Measurements from ENCODE around the gene EPAS1.

Gene EPAS1

DNA sequence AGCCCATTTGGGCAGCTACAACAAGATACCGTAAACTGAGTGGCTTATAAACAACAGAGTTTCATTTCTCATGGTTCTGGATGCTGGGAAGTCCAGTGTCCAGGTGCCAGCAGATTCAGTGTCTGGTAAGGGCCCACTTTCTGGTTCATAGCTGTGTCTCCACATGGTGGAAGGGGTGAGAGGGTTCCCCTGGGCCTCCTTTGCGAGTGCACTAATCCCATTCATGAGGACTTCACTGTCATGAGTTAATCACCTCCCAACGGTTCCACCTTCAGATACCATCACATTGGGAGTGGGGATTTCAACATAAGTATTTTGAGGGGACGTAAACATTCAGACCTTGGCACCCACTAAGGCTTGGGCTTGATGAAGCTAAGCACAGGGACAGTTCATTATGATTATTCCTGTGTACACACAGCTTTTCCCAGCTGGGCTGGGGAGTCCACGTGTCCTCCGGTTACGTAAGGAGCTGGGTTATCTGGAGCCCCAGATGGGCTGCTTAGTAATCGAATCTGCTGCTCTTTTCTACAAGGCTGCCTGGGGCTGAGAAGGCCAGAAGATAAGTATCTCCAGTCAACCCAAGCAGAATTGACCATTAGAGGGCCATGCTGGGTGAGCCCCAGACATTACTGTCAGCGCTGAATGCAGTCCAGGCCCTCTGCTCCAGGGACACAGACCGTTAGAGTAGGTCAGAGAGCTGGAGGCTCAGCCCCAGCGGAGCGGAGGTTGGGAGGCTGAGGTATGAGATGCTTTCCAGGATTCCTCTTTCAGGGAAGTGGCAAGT lies 42.7 kb downstream of the EPAS1 start:
- no peak for DNase-seq (ENCODE audit: low spot score)

DNA sequence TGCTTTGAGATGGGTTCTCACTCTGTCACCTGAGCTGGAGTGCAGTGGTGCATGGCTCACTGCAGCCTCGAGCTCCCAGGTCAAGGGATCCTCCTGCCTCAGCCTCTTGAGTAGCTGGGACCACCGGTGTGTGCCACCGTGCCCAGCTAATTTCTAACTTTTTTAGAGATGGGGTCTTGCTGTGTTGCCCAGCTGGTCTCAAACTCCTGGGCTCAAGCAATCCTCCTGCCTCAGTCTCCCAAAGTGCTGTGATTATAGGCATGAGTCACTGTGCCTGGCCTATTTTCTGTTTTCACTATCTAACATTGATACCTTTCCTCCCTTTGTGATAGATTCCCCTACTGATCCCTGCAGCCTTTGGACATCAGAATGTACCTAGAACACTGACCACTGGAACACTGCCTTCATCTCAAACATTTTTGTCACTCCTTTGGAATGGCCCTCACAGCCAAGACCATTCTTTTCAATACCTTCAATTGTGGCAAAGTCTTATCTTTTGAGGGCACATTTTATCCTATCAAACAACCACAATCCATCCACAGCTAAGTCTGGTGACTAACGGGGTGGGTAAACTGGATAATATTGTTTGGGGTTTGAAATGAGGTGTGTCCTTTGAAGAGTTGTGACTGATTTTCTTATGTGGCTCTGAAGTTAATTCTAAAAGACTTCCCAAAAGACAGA lies 43.7 kb downstream of the EPAS1 start:
- DNase-seq (ENCODE audit: low spot score): no peak

DNA sequence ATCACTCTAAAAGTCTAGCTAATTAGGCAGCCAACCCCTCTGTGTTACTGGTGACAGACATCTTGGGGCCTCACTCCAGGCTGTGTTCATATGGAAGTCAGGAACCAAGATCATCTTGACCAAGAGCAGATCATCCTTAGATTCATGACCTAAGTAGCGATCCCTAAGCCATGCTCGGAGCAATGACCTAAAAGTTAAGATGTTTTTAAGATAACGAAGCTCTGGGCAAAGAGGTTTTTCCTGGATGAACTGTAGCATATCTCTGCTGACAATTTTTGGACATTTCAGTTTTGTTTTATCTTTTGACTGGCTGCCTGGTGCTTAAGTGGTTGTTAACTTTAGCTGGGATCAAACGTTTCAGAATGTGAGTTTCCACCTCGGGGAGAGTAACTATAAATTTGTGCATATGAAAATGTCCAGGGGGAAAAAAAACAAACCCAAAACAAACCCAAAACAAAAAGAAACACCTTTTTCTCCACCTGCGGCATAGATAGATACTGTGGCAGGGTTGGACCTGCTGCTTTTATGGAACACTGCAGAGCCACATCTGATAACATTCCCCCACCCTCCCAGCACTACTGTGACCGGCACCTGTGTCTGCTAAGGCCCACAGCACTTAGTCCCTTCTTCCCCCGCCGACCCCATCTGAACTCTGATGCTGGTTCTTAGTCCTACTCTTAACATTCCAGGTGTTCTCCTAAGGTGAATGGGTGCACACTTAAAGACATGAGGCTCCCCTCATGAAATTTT lies 45.5 kb downstream of the EPAS1 start:
- DNase-seq (ENCODE audit: low spot score): no peak

DNA sequence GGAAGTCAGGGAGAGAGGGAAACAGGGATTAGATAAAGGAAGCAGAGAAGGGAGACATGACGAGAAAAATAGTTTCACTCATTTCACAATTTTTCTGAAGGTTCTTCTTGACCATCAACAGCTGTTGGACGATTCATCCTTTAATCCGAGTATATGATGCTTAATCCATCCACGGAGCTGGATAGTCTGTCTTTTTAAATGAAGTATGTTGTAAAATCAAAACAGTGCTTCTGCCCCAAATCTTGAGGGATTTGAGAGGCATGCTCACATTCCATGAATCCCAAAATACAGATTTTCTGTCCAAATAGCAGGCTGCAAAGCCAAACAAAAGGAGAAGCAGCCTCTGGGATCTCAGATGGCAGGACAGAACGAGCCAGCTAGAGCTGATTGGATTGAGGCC lies 47.5 kb downstream of the EPAS1 start:
- no peak for DNase-seq (ENCODE audit: low spot score)

DNA sequence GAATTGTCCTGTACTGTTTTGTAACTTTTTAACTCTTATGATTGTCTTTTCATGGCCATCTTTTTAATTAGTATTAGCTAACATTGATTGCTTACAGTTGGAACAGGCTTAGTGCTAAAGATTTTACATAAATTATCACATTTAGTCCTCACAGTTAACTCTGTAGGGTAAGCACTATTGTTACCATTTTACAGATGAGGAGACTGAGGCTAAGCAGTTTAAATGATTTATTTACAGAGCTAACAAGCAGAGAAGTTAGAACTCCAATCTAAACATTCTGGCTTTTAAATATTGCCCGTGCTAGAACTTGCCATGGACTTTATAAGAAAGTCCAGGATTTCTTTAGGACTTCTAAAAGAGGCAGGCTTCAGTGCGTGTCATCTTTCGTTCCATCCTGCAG lies 48.6 kb downstream of the EPAS1 start:
- DNase-seq (ENCODE audit: low spot score): no peak

DNA sequence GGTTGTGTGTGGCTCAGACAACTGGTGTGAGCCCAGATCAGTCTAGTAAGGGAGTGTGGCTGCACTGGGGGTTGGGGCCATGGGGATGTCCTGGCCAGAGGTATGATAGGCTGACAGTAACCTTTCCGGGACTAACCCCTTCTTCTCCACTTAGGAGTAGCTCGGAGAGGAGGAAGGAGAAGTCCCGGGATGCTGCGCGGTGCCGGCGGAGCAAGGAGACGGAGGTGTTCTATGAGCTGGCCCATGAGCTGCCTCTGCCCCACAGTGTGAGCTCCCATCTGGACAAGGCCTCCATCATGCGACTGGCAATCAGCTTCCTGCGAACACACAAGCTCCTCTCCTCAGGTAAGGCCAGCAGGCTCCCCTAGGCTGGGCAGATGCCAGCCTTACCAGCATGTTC lies 49.5 kb downstream of the EPAS1 start:
- DNase-seq (ENCODE audit: low spot score): no peak

DNA sequence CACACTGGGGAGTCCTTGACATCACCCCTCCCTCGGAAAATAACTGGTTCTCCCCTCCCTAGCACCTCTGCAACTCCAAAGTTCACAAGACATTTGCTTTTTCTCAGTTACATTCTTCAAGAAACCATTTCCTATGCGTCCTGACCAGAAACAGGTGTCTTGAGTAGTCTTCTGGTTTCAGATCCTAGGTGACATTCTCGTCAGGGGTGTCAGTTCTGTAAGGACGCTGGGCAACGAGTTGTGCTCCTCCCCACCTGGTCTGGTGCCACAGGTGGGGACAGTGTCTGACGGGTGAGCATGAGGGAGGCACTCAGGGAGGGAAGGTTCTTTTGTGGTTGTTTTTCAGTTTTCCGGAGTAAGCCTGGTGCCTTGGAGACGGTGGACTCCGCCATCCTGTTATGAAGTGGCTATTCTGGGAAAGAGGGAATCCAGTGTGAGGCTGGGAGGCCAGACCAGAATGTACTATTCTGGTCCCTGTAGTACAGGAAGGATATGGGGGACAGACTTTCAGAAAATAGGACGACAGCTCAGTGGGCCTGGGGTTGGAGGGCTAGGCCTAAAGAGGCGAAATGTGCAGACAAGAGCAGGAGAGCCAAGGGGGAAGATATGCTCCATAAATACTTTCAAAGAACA lies 50.6 kb downstream of the EPAS1 start:
- no peak for DNase-seq (ENCODE audit: low spot score)

DNA sequence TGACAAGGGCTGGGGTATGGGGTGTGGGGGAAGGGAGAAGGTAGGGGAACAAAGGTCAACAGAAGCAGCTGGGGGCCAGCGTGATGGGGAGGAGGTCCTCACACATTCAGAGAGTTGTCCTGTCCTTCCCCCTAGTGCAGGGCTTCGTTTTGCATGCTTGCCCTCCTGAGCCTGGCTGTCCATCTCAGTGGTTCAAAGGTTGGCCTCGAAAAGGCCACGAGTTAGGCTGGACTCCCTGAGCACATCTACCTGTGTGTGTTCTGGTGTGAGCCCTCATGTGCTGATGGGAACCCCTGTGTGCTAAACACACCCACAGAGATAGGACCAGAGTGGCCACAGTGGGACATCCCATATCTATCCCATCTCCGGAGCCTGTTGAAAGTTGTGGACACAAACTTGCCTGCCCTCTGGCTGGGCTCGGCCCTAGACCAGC lies 51.9 kb downstream of the EPAS1 start:
- no peak for DNase-seq (ENCODE audit: low spot score)

DNA sequence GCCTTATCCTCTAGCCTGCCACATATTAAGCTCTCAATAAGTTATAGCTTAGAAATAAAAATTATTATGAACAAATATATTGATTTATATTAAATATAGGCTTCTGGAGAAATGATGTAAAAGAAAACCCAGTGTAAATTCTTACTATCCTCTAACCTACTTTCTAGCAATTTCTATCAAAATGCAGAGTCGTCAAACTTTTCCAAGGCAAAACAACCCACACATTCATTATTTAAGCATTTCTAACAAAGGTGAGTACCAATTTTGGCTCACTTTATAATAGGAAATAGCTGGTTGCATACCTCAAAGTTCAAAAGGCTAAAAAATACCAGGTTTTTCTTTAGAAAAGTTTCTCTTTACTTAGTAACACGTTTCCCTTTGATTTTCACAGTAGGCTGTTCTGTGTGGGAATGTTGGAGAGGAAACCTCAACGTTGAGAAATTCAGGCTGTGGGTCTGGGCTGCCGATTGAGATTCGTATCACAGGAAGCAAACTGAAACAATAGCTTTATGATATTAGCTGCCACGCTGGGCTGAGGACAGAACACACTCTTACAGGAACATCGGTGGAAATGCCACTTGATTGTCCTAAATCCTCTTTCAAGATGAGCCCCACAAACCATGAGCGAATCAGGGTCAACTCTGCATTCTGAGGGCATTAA lies 53.0 kb downstream of the EPAS1 start:
- DNase-seq (ENCODE audit: low spot score): no peak

DNA sequence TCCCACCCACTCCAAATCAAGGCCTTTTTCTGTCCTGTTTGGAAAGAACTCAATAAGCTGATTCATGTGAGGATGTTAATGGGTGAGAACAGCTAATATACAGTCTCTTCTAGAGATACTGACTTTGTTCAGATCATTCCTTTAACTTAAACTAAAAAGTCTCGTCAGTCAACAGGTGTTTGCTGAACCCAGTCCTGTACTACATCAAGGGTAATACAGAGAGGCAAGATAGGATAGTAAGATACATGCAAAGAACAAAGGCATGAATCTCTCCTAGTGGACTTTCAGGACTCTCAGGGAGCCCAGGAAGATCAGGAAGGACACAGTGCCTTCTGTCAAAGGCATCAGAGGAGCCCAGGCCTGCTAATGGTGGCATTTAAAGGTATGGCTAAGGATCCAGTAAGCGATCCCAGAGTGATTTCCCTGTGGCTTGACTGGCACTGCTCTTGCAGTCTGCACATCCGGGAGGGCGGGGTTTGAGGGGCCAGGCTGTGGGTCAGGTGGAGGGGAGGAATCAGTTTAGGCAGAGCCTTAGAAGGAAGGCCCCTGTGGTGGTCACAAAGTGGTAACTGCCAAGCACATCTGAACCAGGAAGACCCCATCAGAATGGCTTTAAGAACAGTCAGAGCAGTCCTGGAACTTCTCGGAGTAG lies 54.0 kb downstream of the EPAS1 start:
- DNase-seq (ENCODE audit: low spot score): no peak

DNA sequence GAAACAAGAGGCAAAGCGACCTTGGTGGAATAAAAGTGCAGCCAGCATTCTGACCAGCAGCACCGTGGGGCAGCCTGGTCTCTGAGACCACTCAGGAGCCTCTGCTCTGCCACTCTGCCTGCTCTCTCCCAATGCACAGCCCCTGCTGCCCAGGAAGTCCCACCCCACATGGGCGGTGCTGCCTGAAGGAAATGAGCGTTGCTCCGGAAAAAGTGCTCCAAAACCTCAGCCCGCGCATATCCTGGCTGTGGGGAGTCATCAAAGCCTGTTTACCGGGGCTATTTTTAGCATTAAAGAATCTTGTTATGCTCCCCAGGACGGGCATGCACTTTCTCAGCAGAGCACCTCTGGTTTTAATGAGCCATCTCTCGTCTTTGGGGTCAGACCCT lies 54.5 kb downstream of the EPAS1 start:
- no peak for DNase-seq (ENCODE audit: low spot score)

DNA sequence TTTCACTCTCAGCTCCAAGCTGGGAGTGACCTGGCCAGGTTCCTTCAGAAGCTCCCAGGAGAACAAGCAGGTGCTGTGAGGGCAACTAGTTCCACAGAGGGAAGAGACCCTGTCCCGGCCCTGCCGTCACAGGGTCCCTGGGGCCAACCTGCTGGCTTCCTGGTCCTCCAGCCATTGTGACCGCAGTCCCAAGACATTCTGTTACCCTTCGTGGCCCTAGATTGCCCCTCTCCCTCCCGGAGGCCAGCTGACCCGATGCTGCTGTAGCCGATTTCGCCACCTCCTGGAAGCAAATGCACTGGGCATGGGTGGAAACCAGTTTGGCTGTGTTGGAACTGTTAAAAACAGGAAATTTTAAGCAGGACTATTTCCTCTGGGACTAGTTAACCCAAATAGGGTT lies 55.4 kb downstream of the EPAS1 start:
- no peak for DNase-seq (ENCODE audit: low spot score)

DNA sequence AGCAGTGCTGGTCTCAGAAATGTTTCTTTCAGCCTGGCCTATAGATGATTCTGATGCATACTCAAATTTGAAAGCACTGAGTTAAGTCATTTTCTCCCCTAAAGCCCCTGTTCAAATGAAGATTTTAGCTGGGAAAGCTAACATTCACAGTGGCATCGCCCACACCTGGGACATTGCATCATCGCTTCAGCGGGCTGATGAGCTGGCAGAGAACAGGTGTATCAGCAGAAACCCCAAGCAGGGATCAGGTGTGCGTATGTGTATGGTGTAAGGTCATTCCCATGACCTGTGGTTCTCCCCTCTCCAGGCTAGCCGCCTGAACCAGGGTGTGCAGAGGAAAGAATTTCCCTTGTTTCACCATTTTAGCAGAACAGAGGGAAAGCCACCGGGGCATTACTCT lies 56.3 kb downstream of the EPAS1 start:
- DNase-seq (ENCODE audit: low spot score): no peak

DNA sequence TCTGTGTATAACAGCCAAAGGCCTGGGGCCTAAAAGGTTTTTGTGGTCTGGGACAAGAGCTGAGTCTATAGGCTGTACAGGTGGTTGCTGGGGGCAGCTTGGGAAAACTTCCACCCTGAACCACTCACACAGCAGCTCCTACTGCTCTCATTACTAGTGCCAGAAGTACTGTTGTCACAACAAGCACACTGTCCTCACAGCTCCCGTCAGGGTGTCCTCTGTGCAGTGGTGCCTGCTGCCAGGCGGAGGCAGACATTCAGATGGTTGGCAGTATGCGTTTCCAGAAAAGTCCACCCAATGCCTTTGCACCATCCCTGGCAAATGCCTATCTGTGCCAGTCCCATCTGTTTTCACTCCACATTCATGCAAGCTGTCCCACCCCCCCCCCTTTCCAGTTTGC lies 58.5 kb downstream of the EPAS1 start:
- no peak for DNase-seq (ENCODE audit: low spot score)

DNA sequence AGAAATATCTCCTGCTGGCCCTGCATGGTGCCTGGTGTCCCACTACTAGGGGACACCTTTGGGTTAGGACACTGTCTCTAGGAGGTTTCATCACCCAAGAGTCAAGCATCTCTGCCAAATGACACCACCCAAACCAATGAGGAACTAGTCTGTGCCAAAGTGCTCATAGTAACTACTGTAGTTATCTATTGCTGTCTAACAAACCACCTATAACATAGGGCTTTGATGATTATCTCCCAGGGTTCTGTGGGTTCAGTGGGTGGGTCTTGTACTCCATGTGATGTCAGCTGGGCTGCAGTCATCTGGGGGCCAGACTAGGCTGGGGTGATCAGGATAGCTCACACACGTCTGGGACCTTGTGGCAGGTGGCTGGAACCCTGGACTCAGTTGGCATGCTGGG lies 59.8 kb downstream of the EPAS1 start:
- DNase-seq (ENCODE audit: low spot score): no peak

DNA sequence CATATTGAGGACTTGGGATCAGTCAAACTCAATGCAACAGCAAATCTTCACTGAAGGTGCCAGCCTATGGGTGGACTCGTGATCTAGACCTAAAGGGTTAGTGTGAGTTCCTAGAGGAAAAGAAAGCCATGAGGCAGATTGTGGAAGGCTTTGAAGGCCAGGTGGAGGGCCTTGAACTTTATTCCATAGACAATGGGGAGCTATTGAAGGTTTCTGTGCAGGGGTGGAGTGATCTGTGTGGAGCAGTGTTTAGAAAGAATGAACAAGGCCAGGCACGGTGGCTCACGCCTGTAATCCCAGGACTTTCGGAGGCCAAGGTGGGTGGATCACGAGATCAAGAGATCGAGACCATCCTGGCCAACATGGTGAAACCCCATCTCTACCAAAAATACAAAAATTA lies 61.5 kb downstream of the EPAS1 start:
- no peak for DNase-seq (ENCODE audit: low spot score)

DNA sequence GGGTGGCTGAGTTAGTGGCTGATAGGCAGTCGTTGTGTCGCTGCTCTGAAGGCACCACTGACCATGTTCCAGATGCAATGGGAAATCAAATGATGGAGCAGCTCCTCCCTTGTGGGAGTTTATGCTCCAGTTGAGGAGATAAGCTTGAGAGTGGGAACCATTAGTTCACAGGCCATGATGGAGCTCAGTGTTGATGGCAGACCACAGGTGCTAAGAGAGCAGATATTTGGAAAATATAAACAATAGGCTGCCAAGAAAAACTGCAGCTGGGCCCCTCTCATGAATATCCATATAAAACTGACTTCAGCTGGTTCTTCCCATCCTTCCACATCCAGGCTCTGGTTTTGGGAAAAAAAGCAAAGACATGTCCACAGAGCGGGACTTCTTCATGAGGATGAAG lies 63.1 kb downstream of the EPAS1 start:
- no peak for DNase-seq (ENCODE audit: low spot score)

DNA sequence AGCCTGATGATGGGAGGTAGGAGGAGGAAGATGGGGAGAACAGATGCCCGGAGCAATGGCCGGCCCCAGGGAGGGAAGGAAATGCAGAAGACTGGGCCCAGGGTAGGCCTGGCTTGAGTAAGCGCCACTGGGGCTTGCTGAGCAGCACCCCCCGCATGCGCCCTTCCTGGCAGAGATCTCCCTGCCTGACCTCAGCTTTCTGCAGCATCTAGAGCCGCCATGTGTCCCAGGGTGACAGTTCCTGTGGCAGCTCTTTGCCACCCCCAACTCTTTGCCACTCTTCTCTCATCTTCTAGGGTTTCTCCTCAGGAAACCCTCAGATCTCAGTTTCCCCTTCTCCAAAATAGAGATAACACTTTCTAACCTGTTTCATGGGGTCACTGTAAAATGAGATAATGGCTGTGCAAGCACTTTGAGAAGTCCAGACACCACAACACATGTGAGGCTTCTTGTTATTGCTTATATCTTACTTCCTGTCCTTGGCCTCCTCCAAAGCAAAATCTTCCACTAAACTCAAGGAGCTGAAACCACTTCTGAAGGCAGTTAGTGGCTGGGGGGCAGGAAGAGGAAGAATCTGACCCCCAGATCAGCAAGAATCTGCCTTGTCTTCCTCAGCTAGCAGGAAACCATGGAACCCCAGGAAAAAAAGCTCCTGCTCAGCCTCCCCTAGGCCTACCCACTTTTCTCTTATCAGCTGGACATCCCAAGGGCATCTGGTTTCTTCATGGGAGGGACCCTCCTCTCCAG lies 64.9 kb downstream of the EPAS1 start:
- no peak for DNase-seq (ENCODE audit: low spot score)

DNA sequence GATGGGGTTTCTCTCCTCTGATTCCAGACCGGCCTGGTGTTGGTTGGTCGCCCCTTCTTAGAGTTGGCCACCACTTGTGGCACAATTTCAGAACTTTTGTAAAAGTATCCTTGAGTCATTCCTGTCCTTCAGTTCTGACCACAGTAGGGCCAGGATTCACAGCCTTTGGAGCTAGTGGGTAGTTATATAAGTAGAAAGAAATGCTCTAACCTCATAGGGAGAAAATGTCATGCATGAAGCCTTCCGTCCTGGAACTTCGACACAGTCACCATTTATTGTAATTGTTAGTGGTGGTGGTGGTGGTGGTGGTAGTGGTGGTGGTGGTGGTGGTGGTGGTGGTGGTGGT lies 65.4 kb downstream of the EPAS1 start:
- no peak for DNase-seq (ENCODE audit: low spot score)

DNA sequence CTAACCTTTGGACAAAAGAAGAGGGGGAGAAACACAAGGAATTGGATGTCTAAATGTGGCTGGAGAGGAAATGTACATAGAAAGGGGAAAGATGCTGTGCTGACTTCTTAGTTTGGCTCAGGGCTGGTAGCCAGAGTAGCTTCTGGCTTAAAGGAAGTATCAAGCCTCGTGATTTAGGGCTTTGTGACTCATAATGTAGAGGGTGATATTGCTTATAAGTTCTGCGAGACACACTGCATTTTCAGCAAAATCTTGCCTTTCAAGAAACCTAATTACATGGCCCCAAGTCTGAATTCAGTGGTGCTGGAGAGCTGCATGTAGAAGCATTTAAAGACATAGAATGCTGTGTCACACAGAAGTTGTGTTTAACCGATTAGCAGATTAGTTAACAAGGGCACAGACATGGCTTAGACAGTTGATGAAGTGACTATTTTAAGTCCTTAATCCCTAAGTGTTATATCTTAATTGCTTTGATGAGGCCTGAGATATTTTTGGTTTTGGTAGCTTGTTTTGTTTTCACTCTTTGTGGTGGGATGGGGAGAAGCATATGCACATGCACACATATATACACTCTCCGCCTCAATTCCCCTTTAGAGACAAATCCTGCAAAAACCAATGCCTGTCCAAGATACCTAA lies 66.4 kb downstream of the EPAS1 start:
- peak; percentile 39 for DNase-seq (ENCODE audit: low spot score)
